ENCODE results near the gene ANXA2R.

- no peak for TF ChIP-seq CTCF (IDR thresholded peaks at IDR 0.05; ENCODE audit: low read depth, low read length, poor library complexity, severe bottlenecking)
- TF ChIP-seq EZH2phosphoT487 (IDR thresholded peaks at IDR 0.05; ENCODE audit: borderline replicate concordance, low read length) = no peak
These were observed 23.8 kb downstream of the ANXA2R start for GRCh38 chr5:43016217-43016779.
